Kidney epithelial cell (primary cell): ENCODE data around the gene NAA11. TPM values are rescaled to one million over a fixed set of nuclear protein-coding genes. Genes with fewer than 3 reads are reported as not detected.

Experiments used
- DNase-seq: peaks from one replicate; pipeline ENCODE4 v3.0.0-alpha.2; 2010; ENCODE audit warnings: low read depth
- H3K27me3 ChIP-seq: 2 replicates; pipeline ENCODE4 v1.6.0; 2011; ENCODE audit warnings: low read length; ENCODE audit not compliant: control insufficient read depth, insufficient read depth
- H3K36me3 ChIP-seq: 2 replicates; pipeline ENCODE4 v1.5.1; 2011; ENCODE audit warnings: low read length; ENCODE audit not compliant: control insufficient read depth, insufficient read depth
- H3K4me3 ChIP-seq: 2 replicates; pipeline ENCODE4 v1.5.1; 2011; ENCODE audit warnings: low read depth, mild to moderate bottlenecking, control low read depth, low read length
- CTCF ChIP-seq: IDR thresholded peaks from 2 replicates; pipeline ENCODE4 v1.5.1; 2011; ENCODE audit warnings: mild to moderate bottlenecking, moderate library complexity, low read length, control low read depth, inconsistent platforms; ENCODE audit not compliant: insufficient read depth, poor library complexity, severe bottlenecking
- total RNA-seq: library from RNA; depleted of rRNA; stranded (reverse); fragments of >200 nt; gene quantifications from 2 replicates; pipeline ENCODE4 v1.2.3, GENCODE V29; 2015

Gene NAA11
- total RNA-seq, 1 donor from 2014 or later, result not detected

- Histone ChIP-seq H3K27me3 (no peaks in the 10 kb centered on the region), H3K36me3 (no peaks in the 10 kb centered on the region), H3K4me3 (no peak overlapping the region)
- TF ChIP-seq CTCF, result no peak
- DNase-seq, result no peak
Measured at GRCh38 chr4:79325436-79325835, 425 bp downstream of the NAA11 start.

- no peak for DNase-seq
- no peak for TF ChIP-seq CTCF
Measured at GRCh38 chr4:79319975-79320374, 5.9 kb downstream of the NAA11 start.

GRCh38 chr4:79317711-79318110 lies 8.2 kb downstream of the NAA11 start:
- no peak overlapping the region for H3K4me3 ChIP-seq
- no peak for DNase-seq
- no peak for TF ChIP-seq CTCF
- H3K36me3 ChIP-seq, result no peaks in the 10 kb centered on the region
- no peaks in the 10 kb centered on the region for H3K27me3 ChIP-seq

More at GRCh38 chr4:79319975-79320374, 5.9 kb downstream of the NAA11 start:
- Histone ChIP-seq H3K36me3 (no peaks in the 10 kb centered on the region), H3K4me3 (no peak overlapping the region), H3K27me3 (no peaks in the 10 kb centered on the region)

GRCh38 chr4:79315891-79316290 lies 10.0 kb downstream of the NAA11 start:
- DNase-seq, result no peak
- H3K36me3 ChIP-seq, result no peaks in the 10 kb centered on the region

GRCh38 chr4:79311279-79311678 lies 14.6 kb downstream of the NAA11 start:
- Histone ChIP-seq H3K27me3 (no peaks in the 10 kb centered on the region), H3K4me3 (no peak overlapping the region), H3K36me3 (no peaks in the 10 kb centered on the region)
- no peak for DNase-seq
- no peak for TF ChIP-seq CTCF

More at GRCh38 chr4:79315891-79316290, 10.0 kb downstream of the NAA11 start:
- no peak for TF ChIP-seq CTCF
- Histone ChIP-seq H3K4me3 (no peak overlapping the region), H3K27me3 (no peaks in the 10 kb centered on the region)

- no peak overlapping the region for H3K4me3 ChIP-seq
- H3K27me3 ChIP-seq, result no peaks in the 10 kb centered on the region
- DNase-seq, result no peak
- H3K36me3 ChIP-seq, result no peaks in the 10 kb centered on the region
- no peak for TF ChIP-seq CTCF
Measured at GRCh38 chr4:79308971-79309370, 16.9 kb downstream of the NAA11 start.
